Choroid plexus epithelial cell (primary cell): Measurements from ENCODE around the gene AKAP10.

ENCODE experiments used
- DNase-seq: peaks from one replicate; pipeline ENCODE4 v3.0.0-alpha.2; 2010; ENCODE audit warnings: low read depth
- H3K4me3 ChIP-seq: 2 replicates; pipeline ENCODE4 v1.5.1; 2011; ENCODE audit warnings: low read depth, mild to moderate bottlenecking, control low read depth, low read length, moderate library complexity
- CTCF ChIP-seq: conservative IDR thresholded peaks from 2 replicates; pipeline ENCODE4 v1.5.1; 2011; ENCODE audit warnings: low read depth, mild to moderate bottlenecking, control low read depth, inconsistent platforms, low read length, moderate library complexity

AKAP10 gene

GRCh38 chr17:19991252-19991885 lies 13.7 kb upstream of the AKAP10 start:
- no peak for DNase-seq
- H3K4me3 ChIP-seq: no peak overlapping the region
- TF ChIP-seq CTCF: no peak

- H3K4me3 ChIP-seq: no peak overlapping the region
- no peak for DNase-seq
- TF ChIP-seq CTCF: no peak
Observed at GRCh38 chr17:19987897-19988296, 10.3 kb upstream of the AKAP10 start.

GRCh38 chr17:19986941-19987861 lies 9.6 kb upstream of the AKAP10 start:
- no peak for DNase-seq
- no peak for TF ChIP-seq CTCF
- H3K4me3 ChIP-seq: no peak overlapping the region

GRCh38 chr17:19979917-19980770 lies 2.5 kb upstream of the AKAP10 start:
- DNase-seq: peak; percentile 18
- no peak for TF ChIP-seq CTCF
- peak overlapping the region; percentile 11 for H3K4me3 ChIP-seq

GRCh38 chr17:19978805-19979211 lies 1.2 kb upstream of the AKAP10 start:
- no peak for TF ChIP-seq CTCF
- no peak overlapping the region for H3K4me3 ChIP-seq
- no peak for DNase-seq

- no peak for DNase-seq
Observed at GRCh38 chr17:19978209-19978802, 678 bp upstream of the AKAP10 start.

More at GRCh38 chr17:19978209-19978802, 678 bp upstream of the AKAP10 start:
- peak overlapping the region; percentile 89 for H3K4me3 ChIP-seq
- no peak for TF ChIP-seq CTCF
